ENCODE measurements around the gene MYO6.

The MYO6 gene

DNA sequence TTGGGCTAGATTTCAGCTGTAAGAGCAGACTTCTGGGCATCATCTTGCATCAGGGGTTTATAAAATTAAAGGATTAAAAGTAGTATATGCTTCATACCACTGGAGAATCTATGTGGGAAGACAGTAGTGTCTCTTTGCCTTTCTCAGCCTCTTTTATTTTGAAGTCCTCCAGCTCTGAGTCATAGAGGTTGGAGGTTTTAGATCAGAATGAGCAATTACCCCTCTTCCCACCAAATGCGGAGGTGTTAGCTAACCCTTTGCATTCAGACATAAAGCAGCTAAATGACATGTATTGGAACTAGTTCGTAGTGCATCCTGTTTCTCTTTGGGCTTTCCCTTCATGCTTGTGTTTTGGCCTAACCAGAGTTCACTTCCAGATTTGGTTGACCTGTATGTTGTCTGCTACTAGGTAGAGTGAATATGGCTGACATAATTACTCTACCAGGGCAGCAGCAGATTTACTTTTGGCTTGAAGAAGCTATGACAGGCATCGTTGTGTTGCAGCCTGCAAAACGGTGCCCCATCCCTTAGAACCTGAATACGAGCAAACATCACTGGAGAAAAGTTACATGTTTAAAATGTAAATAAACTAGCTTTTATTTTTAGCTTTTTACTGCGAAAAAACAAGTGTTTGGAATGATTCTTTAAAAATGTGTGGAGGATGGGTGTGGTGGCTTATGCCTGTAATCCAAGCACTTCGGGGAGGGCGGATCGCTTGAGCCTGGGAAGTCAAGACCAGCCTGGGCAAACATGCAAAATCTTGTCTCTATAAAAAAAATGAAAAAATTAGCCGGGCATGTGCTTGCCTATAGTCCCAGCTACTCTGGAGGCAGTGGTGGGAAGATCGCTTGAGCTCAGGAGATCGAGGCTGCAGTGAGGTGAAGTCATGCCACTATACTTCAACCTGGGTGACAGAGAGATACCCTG, 82.2 kb downstream of the MYO6 start:
- DNase-seq, result no peak

- no peak for DNase-seq
These were observed 85.4 kb downstream of the MYO6 start for GRCh38 chr6:75834447-75834846.

- DNase-seq, result no peak
These were observed 93.2 kb downstream of the MYO6 start for GRCh38 chr6:75842191-75842590.

DNA sequence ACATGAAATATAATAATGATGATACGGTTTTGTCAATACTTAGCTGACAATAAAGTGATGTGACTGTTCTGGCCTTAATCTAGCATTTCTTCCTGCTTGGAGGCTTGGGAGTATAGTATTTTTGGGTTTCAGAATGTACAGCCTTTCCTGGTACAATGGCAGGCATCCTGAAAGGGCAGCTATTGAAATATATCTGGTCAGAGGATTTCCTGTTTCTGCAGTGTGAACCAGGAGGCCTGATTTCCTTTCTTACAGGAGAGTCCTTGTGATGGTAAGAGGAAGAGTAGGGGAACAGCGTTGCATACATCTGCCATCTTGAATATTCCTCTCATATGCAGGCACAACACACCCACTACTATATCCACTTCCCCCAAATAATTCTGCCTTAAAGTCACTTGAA, 93.7 kb downstream of the MYO6 start:
- no peak for DNase-seq

DNA sequence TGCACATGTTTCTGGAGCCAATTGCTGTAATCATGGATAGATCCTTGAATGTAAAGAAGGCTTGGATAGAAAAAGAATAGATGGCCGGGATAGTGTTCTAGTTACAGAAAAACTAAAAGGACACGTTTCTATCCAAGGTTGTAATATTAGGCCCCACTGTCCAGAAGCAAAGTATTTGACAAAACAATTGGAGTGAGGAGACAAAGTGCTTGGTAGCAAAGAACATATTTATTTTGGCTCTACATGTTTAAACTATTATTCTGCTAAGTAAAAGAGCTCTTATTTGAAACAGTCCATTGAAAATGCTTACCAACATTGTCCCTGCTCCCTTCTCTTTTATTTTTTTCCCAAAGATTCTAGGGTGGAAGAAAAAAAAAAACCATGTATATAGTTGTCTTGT, 94.4 kb downstream of the MYO6 start:
- no peak for DNase-seq

DNA sequence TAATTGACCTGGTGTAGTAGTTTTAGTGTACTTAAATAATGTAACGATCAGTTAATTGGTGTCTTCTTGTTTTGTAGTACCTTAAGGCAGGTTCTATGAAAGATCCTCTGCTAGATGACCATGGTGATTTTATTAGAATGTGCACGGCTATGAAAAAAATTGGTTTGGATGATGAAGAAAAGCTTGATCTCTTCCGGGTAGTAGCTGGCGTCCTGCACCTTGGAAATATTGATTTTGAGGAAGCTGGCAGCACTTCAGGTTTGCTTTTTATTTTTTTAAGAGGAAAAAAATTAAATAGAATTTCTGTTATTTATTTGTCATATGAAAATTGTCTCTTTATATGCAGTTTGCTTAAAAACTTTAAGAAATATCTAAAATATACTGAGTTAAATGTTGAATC, 99.2 kb downstream of the MYO6 start:
- no peak for DNase-seq

- DNase-seq, result no peak
These were observed 100.4 kb downstream of the MYO6 start for GRCh38 chr6:75849329-75850025.

DNA sequence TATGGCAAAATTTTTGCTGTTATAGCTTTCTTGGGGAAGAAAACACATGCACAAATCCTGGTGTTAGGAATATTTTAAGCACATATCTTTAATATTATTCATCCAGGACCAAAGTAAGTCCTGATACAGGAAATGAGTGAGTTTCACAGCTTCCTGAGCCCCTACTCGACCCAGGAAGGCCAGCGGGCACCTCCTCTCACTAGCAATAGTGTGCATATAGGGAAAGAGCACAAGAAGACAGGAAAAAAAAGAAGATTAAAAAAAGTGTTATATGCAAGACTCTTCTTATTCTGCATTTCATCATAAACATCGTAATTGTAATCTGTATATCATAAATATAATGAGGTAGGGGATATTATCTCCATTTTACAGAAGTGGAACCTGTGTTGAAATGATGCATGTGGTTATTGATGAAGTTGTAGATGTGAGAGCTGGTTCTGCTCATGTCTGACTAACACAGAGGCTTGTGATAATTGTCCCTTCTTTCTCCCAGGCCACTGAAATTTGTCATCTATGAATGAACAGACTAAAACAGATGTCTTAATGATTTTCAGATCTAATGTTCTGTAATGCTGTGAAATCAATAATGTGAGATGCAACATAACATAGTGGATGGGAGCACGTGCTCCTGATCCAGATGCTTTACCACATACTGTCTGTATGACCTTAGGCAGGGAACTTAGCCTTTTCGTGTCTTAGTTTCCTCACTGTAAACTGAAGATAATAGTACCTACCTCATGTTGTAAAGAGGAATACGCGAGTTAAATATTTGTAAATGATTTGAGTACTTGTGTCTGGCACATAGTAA, 101.2 kb downstream of the MYO6 start:
- DNase-seq, result no peak

DNA sequence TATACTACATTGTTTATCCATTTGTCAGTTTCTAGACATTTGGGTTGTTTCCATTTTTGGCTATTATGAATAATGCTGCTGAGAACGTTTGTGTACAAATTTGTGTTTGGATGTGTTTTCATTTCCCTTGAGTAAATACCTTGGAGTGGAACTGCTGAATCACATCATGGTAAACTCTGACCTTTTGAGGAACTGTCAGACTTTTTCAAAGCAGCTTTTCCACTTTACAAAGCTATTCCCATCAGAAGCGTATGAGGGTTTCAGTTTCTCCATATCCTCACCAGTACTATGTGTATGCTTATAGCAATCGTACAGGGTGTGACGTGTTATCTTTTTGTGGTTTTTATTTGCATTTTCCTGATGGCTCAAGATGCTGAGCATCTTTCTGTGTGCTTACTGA, 103.7 kb downstream of the MYO6 start:
- no peak for DNase-seq

- DNase-seq, result no peak
These were observed 104.8 kb downstream of the MYO6 start for GRCh38 chr6:75853806-75854205.

GRCh38 chr6:75855052-75855451, 106.0 kb downstream of the MYO6 start:
- peak; percentile 49 to 68 (median 52) for DNase-seq

DNA sequence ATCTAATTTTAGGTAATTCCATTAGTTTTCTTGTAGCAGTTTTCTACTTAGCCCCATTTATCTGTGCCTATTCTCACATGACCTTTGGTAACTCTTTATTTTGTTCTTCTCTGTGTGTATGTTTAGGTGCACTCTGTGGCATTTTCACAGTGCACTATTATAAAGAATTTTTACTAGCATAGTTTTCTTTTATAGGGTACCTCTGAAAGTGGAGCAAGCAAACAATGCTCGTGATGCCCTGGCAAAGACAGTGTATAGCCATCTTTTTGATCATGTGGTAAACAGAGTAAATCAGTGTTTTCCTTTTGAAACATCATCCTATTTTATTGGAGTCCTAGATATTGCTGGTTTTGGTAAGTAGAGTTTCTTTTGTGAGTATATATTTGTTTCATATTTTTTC, 107.9 kb downstream of the MYO6 start:
- DNase-seq, result no peak

- no peak for DNase-seq
These were observed 114.0 kb downstream of the MYO6 start for GRCh38 chr6:75863001-75863400.

DNA sequence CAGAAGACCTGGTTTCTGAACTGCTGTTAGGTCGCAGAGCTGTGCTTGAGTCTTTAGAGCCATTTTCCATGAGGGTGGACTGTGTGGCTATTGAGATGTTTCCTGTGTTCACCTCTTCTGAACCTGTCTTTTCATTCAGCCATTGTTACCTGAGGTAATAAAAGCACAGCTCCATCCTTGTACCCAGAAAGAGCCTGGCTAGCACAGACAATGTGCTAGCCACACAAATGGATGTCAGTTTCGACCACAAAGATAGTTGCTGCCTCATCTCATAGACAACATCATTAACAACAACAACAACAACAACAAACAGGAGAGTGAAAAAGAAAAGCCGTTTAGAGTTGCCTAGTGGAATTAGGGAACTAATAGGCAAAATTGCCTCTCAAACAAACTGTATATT, 114.7 kb downstream of the MYO6 start:
- DNase-seq, result no peak

- no peak for DNase-seq
These were observed 115.4 kb downstream of the MYO6 start for GRCh38 chr6:75864446-75864845.

DNA sequence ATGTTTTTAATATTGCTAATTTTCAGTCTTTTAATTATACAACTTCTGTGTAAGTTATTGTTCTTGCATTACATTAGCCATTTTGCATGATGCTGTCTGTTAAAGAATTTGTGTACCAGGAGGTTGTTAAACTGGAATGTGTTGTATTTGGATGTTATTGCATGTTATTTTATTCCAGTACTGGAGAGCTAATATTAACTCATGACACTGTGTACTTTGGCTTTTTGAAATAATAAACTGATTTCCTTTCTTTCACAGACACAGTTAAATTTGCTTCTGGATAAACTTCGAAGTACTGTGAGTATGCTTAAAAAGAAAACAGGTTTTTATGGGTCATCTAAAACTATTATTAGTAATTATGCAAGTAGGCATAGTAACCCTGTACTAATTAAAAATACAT, 121.3 kb downstream of the MYO6 start:
- DNase-seq, result no peak

GRCh38 chr6:75874224-75874623, 125.2 kb downstream of the MYO6 start:
- DNase-seq, result no peak

DNA sequence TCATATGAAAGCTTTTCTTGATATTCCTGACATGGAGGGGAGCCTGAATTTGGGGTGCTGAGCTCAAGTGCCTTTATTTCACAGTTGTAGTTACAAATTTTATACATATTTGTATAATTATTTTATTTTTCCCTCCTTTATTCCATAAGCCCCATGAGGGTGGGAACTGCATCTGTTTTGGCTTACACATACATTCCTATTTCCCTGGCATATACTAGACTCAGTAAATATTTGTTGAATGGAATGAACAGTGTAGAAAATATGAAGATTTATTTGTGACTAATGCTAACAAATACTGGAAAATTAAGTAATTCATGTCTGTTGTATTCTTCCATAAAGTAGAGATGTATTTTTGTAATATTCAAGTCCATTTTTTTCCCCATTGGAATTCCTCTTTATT, 127.1 kb downstream of the MYO6 start:
- no peak for DNase-seq

- DNase-seq, result no peak
These were observed 131.3 kb downstream of the MYO6 start for GRCh38 chr6:75880305-75880704.

DNA sequence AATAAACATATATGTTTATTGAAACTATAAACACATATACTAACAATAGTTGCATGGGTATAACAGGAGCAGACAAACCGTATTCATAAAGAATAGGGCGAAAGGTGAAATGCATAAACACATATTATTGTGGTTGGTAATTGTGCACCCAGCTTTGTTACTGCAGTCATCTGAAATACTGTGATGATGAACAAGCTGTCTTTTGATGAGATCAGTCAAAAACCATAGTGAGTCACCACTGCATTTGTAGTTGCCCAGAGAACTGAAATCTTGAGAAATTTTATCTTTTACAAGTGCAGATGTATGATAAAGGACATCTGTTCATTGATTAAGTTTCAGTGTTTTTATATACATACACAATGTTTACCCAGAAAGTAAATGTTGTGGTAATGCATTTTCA, 133.7 kb downstream of the MYO6 start:
- no peak for DNase-seq

DNA sequence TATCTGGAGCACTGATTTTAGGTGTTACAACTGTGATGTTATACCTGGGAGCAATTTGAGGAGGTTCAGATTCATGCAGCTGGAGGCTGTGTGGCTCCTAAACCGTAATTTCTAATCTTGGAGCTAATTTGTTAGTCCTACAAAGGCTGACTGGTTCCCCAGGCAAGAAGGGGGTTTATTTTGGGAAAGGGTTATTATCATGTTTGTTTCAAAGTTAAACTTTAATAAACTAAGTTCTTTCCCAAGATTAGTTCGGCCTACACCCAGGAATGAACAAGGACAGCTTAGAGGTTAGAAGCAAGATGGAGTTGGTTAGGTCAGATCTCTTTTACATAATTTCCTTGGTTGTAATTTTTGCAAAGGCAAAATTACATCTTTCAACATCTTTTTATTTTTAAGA, 135.8 kb downstream of the MYO6 start:
- no peak for DNase-seq

- no peak for DNase-seq
These were observed 143.3 kb downstream of the MYO6 start for GRCh38 chr6:75892384-75892783.

DNA sequence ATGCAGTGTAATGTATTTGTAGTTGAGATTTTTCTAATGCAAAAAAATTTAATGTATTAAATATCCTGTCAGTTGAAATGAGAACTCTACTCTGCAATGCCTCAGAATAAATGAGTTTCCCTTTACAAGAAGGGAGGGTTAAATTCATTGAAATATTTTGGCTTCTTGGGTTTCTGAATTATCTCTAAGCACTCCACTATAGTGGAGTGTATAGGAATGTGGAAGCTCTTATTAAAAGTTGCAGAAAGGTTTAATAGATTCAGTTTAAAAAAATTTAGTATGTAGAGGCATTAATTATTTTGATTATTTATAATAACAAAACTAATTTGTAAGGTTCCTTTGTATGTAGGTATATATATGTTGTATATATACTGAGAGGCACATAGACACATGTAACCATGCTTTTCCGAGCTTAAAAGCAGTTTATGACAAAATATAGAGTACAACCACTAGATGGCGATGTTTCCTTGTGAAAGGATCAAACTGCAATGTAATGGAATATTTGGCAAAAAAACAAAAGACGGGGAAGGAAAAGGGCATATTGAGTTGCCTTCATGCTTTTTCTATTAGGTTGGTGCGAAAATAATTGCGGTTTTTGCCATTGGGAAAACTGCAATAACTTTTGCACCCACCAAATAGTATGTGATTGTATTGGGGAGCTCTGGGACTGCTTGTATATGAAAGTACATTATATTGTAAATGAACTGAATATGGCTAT, 144.2 kb downstream of the MYO6 start:
- peak; percentile 21 to 74 (median 48) for DNase-seq

Data from suppressor macrophage (primary cell).